ENCODE measurements around the gene TBCK.

- TF ChIP-seq REST (IDR thresholded peaks at IDR 0.05; ENCODE audit: insufficient read depth in 1 of 2, low read depth in 2 of 2, low read length in 2 of 2) (no peak), POLR2AphosphoS5 (IDR thresholded peaks at IDR 0.05; ENCODE audit: low read depth, low read length) (no peak), TAF1 (IDR thresholded peaks at IDR 0.05; ENCODE audit: borderline replicate concordance, insufficient read depth, low read length) (no peak), SIN3A (IDR thresholded peaks at IDR 0.05; ENCODE audit: borderline replicate concordance, insufficient read depth, low read length) (no peak), FOXP2 (optimal IDR thresholded peaks at IDR 0.05; ENCODE audit: borderline replicate concordance, extremely low read depth, extremely low read length, insufficient read depth) (no peak)
Observed at GRCh38 chr4:106336618-106337017, 20.6 kb upstream of the TBCK start.
